Measurements from ENCODE around the gene LRCOL1. TPM values are rescaled to one million over a fixed set of nuclear protein-coding genes. Genes with fewer than 3 reads are reported as not detected.

Gene LRCOL1
- total RNA-seq, 1 donor from 2014 or later = not detected

Small RNAs within 50 kb of the gene (microRNA-seq; reads per million reads assigned to microRNA genes)
- gene MIR6763 = not detected

Other genes with a start within 250 kb of the LRCOL1 start
- gene FBRSL1, start 120.4 kb downstream of the LRCOL1 start, total RNA-seq = 13.1 and 20.6 TPM in 2 replicates
- gene P2RX2, start 8.2 kb upstream of the LRCOL1 start, total RNA-seq = not detected in 2 replicates
- gene POLE, start 76.8 kb upstream of the LRCOL1 start, total RNA-seq = 9.9 and 11.2 TPM in 2 replicates
- gene PXMP2, start 77.0 kb upstream of the LRCOL1 start, total RNA-seq = 12.4 and 13.2 TPM in 2 replicates
- gene PGAM5, start 100.3 kb upstream of the LRCOL1 start, total RNA-seq = 42.7 and 43.9 TPM in 2 replicates
- gene ANKLE2, start 151.2 kb upstream of the LRCOL1 start, total RNA-seq = 50.8 and 51.6 TPM in 2 replicates
- 92.9 and 109 TPM in 2 replicates for gene GOLGA3, start 218.3 kb upstream of the LRCOL1 start, total RNA-seq

Measured in myocyte (in vitro differentiated cells).